Type B pancreatic cell (in vitro differentiated cells): Measurements from ENCODE around the gene VSTM1. TPM values are rescaled to one million over a fixed set of nuclear protein-coding genes. Genes with fewer than 3 reads are reported as not detected.
A peak's percentile ranks its signal among the peaks of the same experiment; 100 is the strongest.
"Not testable (repeated sequence)": the region's sequence is repeated elsewhere in the genome, so short reads cannot be mapped to it uniquely, and the experiment has no call there.

Experiments used
- DNase-seq: peaks from one replicate; pipeline ENCODE4 v3.0.0; 2021; ENCODE audit warnings: mixed read lengths; ENCODE audit not compliant: unreplicated experiment; ENCODE audit errors: extremely low spot score
- H3K27ac Mint-ChIP-seq: 2 replicates; pipeline ENCODE4 v1.8.0; 2021; ENCODE audit warnings: mild to moderate bottlenecking, mixed read lengths
- H3K27me3 Mint-ChIP-seq: 2 replicates; pipeline ENCODE4 v1.8.0; 2021; ENCODE audit warnings: mixed read lengths
- H3K36me3 Mint-ChIP-seq: 2 replicates; pipeline ENCODE4 v1.8.0; 2021; ENCODE audit warnings: mixed read lengths
- H3K4me1 Mint-ChIP-seq: one replicate; pipeline ENCODE4 v1.8.0; 2021; ENCODE audit warnings: mixed read lengths; ENCODE audit not compliant: unreplicated experiment
- H3K4me3 Mint-ChIP-seq: 2 replicates; pipeline ENCODE4 v1.8.0; 2021; ENCODE audit warnings: mild to moderate bottlenecking, mixed read lengths
- H3K9me3 Mint-ChIP-seq: 2 replicates; pipeline ENCODE4 v1.8.0; 2021; ENCODE audit warnings: mixed read lengths
- CTCF ChIP-seq: fragments of 200-600 bp; sonication (generic); conservative IDR thresholded peaks from 2 replicates; pipeline ENCODE4 v1.5.0; 2021; ENCODE audit warnings: antibody characterized with exemption, mild to moderate bottlenecking
- total RNA-seq: library from RNA; stranded (reverse); gene quantifications from 2 replicates; pipeline ENCODE4 v1.2.1, GENCODE V29; 2021; ENCODE audit warnings: low replicate concordance

The VSTM1 gene
- total RNA-seq, 1 donor from 2014 or later: not detected

DNA sequence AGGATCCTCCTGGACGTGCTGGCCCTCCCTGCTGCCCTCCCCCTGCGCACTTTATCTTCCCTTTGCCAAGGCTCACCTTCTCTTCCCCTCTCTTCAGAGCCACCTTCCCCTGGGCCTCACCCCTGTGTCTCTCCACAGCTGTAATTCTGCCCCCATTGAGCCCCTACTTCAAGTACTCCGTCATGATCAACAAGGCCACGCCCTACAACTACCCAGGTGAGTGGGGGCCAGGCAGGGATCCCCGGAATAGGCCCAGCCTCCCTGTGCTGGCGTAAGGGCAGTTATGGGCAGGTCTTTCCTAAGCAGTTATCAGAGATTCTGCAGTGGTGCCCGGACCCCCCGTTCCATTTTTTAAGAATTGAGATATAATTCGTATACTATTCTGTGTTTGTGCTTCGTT, 42.1 kb upstream of the VSTM1 start:
- TF ChIP-seq CTCF: no peak
- Mint-ChIP-seq H3K27me3 (peaks cover 4% of the 10 kb centered on the region), H3K4me1 (peaks cover 6% of the 10 kb centered on the region), H3K9me3 (no peaks in the 10 kb centered on the region), H3K4me3 (peak overlapping the region; percentile 68), H3K36me3 (peaks cover 2% of the 10 kb centered on the region), H3K27ac (no peak overlapping the region)
- no peak for DNase-seq

DNA sequence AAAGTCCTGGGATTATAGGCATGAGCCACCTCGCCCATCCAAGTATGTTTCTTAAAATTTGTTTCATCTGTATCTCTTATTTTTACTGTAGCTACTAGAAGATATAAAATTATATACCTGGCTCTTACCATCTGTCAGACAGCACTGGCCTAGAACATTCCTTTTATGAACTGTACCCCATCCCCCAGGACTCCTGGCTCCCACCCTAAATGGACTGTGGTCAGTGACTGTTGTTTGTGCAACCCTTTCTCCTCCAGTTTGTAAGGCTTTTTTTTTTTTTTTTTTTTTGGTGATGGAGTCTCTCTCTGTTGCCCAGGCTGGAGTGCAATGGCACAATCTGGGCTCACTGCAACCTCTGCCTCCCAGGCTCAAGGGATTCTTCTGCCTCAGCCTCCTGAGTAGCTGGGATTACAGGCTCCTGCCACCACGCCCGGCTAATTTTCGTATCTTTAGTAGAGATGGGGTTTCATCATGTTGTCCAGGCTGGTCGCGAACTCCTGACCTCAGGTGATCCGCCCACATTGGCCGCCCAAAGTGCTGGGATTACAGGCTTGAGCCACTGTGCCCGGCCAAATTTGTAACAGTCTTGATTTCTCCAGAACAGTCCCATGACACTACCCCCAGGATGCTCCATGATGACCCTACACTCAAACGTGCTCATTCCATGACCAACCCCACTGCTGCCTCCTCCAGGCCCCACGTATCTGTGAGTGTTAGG, 41.5 kb upstream of the VSTM1 start:
- H3K9me3 Mint-ChIP-seq: no peaks in the 10 kb centered on the region
- peaks cover 5% of the 10 kb centered on the region for H3K27me3 Mint-ChIP-seq
- no peak for DNase-seq
- peak overlapping the region; percentile 68 for H3K4me3 Mint-ChIP-seq
- H3K36me3 Mint-ChIP-seq: no peaks in the 10 kb centered on the region
- no peak for TF ChIP-seq CTCF
- H3K27ac Mint-ChIP-seq: no peak overlapping the region
- peaks cover 6% of the 10 kb centered on the region for H3K4me1 Mint-ChIP-seq

- TF ChIP-seq CTCF: no peak
- peak within 1 kb of the TSS; percentile 84 for H3K27ac Mint-ChIP-seq
- H3K27me3 Mint-ChIP-seq: peaks cover 22% of the 10 kb centered on the region
- no peaks in the 10 kb centered on the region for H3K36me3 Mint-ChIP-seq
- peaks cover 6% of the 10 kb centered on the region for H3K4me1 Mint-ChIP-seq
- H3K9me3 Mint-ChIP-seq: no peaks in the 10 kb centered on the region
- peak; percentile 98 for DNase-seq
- peak within 1 kb of the TSS; percentile 99 for H3K4me3 Mint-ChIP-seq
Observed at GRCh38 chr19:54102421-54103169, 38.9 kb upstream of the VSTM1 start, which contains the start of gene NDUFA3. TSS of gene NDUFA3 (plus strand) at chr19:54102855. CDS start at chr19:54102879, 24 bp downstream.

GRCh38 chr19:54100561-54100960, 36.9 kb upstream of the VSTM1 start, which contains the start of gene OSCAR:
TSS of gene OSCAR (minus strand) at chr19:54100803. CDS start at chr19:54100792, 11 bp downstream.
- no peak for DNase-seq
- H3K27ac Mint-ChIP-seq: no peak within 1 kb of the TSS
- no peaks in the 10 kb centered on the region for H3K36me3 Mint-ChIP-seq
- TF ChIP-seq CTCF: no peak
- peaks cover 35% of the 10 kb centered on the region for H3K27me3 Mint-ChIP-seq
- peaks cover 6% of the 10 kb centered on the region for H3K4me1 Mint-ChIP-seq
- peak within 1 kb of the TSS; percentile 99 for H3K4me3 Mint-ChIP-seq
- H3K9me3 Mint-ChIP-seq: no peaks in the 10 kb centered on the region

GRCh38 chr19:54099903-54100255, 36.2 kb upstream of the VSTM1 start:
- H3K27me3 Mint-ChIP-seq: peaks cover 37% of the 10 kb centered on the region
- DNase-seq, H3K4me3 Mint-ChIP-seq, H3K36me3 Mint-ChIP-seq, H3K4me1 Mint-ChIP-seq, H3K9me3 Mint-ChIP-seq, H3K27ac Mint-ChIP-seq: not testable (repeated sequence)
